Keratinocyte (primary cell): ENCODE measurements around the gene UCKL1.

Source experiments
- CTCF ChIP-seq, 3 experiments: IDR thresholded peaks in 1 of 3; conservative IDR thresholded peaks in 1 of 3; optimal IDR thresholded peaks in 1 of 3; 2 replicates in 2 of 3; 3 replicates in 1 of 3; pipeline versions ENCODE3 to v1.5.1; 2011; ENCODE audit warnings: low read length in 3 of 3, mild to moderate bottlenecking in 3 of 3, moderate library complexity in 2 of 3, control low read depth in 1 of 3, inconsistent platforms in 1 of 3; ENCODE audit not compliant: insufficient read depth in 2 of 3; ENCODE audit errors: extremely low read depth in 1 of 3
- EZH2 ChIP-seq: IDR thresholded peaks from one replicate; pipeline ENCODE4 v1.6.1; 2012; ENCODE audit warnings: inconsistent platforms, mild to moderate bottlenecking, low read length, moderate library complexity

- TF ChIP-seq CTCF (optimal IDR thresholded peaks at IDR 0.05 in 1 of 3, IDR thresholded peaks at IDR 0.05 in 1 of 3, conservative IDR thresholded peaks at IDR 0.05 in 1 of 3; ENCODE audit: extremely low read depth in 1 of 3, insufficient read depth in 2 of 3, low read length in 3 of 3), result no peak
- no peak for TF ChIP-seq EZH2
These were observed 24.5 kb downstream of the UCKL1 start for GRCh38 chr20:63931735-63932134.
